DND-41 (cell line): Measurements from ENCODE around the gene MVB12B.

ENCODE experiments used
- EZH2 ChIP-seq: IDR thresholded peaks from 3 replicates; pipeline ENCODE4 v1.6.1; 2012; ENCODE audit warnings: borderline replicate concordance, low read depth, mild to moderate bottlenecking, moderate library complexity, low read length, inconsistent platforms; ENCODE audit not compliant: severe bottlenecking
- TF ChIP-seq, protein P1 (sequence below): IDR thresholded peaks from 2 replicates; pipeline ENCODE4 v1.5.1; 2012; ENCODE audit warnings: borderline replicate concordance, low read length, moderate library complexity, mild to moderate bottlenecking; ENCODE audit not compliant: poor library complexity, severe bottlenecking; ENCODE audit errors: extremely low read depth

DNA sequence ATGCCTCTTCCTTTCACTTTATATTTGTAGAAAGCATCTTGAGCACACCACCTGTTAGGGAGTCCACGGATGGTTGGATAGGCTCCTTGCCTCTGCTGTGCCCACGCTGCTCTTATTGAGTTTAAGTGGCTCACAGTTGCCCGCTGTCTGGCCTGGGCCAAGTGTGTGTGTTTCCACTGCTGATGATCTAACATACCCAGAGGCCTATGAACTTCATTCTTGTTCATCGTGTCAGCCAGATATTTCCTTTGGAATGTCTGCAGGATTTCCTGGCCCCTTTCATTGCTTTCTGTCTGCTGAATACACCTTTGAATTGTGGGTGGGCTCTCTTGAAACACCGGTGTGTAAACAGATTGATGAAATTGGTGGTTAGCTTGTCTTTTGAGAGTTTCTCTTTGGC lies 46.6 kb downstream of the MVB12B start:
- TF ChIP-seq, protein P1, sequence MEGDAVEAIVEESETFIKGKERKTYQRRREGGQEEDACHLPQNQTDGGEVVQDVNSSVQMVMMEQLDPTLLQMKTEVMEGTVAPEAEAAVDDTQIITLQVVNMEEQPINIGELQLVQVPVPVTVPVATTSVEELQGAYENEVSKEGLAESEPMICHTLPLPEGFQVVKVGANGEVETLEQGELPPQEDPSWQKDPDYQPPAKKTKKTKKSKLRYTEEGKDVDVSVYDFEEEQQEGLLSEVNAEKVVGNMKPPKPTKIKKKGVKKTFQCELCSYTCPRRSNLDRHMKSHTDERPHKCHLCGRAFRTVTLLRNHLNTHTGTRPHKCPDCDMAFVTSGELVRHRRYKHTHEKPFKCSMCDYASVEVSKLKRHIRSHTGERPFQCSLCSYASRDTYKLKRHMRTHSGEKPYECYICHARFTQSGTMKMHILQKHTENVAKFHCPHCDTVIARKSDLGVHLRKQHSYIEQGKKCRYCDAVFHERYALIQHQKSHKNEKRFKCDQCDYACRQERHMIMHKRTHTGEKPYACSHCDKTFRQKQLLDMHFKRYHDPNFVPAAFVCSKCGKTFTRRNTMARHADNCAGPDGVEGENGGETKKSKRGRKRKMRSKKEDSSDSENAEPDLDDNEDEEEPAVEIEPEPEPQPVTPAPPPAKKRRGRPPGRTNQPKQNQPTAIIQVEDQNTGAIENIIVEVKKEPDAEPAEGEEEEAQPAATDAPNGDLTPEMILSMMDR, result no peak
- TF ChIP-seq EZH2, result no peak
